Gastrocnemius medialis (tissue), 4 donors: Measurements from ENCODE around the gene SPRED2. TPM values are rescaled to one million over a fixed set of nuclear protein-coding genes. Genes with fewer than 3 reads are reported as not detected.
A peak's percentile ranks its signal among the peaks of the same experiment; 100 is the strongest.

Source experiments
- ATAC-seq, 2 donors: fragments of 150-250 bp; one replicate each; pipeline ENCODE4 v1.9.1; 2016
- DNase-seq, 2 donors: peaks; one replicate each; pipeline ENCODE4 v3.0.0-alpha.2; 2019
- H3K27ac ChIP-seq, 4 donors: fragments of 200-600 bp; sonication (generic); 1 replicate in 1 of 4; 2 replicates in 3 of 4; pipeline ENCODE4 v1.5.1; 2016 to 2018; ENCODE audit warnings: mild to moderate bottlenecking in 2 of 4, moderate library complexity in 1 of 4
- H3K27me3 ChIP-seq, 3 donors: fragments of 200-600 bp; sonication (generic) in 2 of 3; 1 replicate in 1 of 3; 2 replicates in 2 of 3; pipeline versions ENCODE4 v1.5.1 to v1.6.0; 2016 to 2019; ENCODE audit warnings: mild to moderate bottlenecking in 1 of 3, moderate library complexity in 1 of 3
- H3K36me3 ChIP-seq, 2 donors: fragments of 200-600 bp; sonication (generic) in 1 of 2; one replicate each; pipeline ENCODE4 v1.5.1; 2017 to 2018
- H3K4me1 ChIP-seq, 2 donors: fragments of 200-600 bp; sonication (generic) in 1 of 2; one replicate each; pipeline ENCODE4 v1.5.1; 2016 to 2017; ENCODE audit warnings: mild to moderate bottlenecking in 2 of 2
- H3K4me3 ChIP-seq, 4 donors: fragments of 200-600 bp; sonication (generic) in 3 of 4; 1 replicate in 1 of 4; 2 replicates in 3 of 4; pipeline ENCODE4 v1.5.1; 2016 to 2019; ENCODE audit warnings: mild to moderate bottlenecking in 2 of 4
- H3K9me3 ChIP-seq, 3 donors: fragments of 200-600 bp; sonication (generic) in 2 of 3; 1 replicate in 1 of 3; 2 replicates in 2 of 3; pipeline ENCODE4 v1.5.1; 2016 to 2019
- CTCF ChIP-seq, 5 experiments: fragments of 450-650 bp in 3 of 5; fragments of 200-600 bp in 2 of 5; sonication (generic) in 2 of 5; IDR thresholded peaks in 4 of 5; conservative IDR thresholded peaks in 1 of 5; 1 replicate in 4 of 5; 2 replicates in 1 of 5; pipeline ENCODE4 v1.5.1; 2016 to 2019; ENCODE audit warnings: antibody characterized with exemption in 5 of 5, mild to moderate bottlenecking in 3 of 5, moderate library complexity in 3 of 5
- POLR2A ChIP-seq, 2 donors: fragments of 450-650 bp; IDR thresholded peaks; one replicate each; pipeline ENCODE4 v1.6.1; 2017; ENCODE audit warnings: antibody characterized with exemption in 2 of 2, mild to moderate bottlenecking in 2 of 2, moderate library complexity in 2 of 2
- in situ Hi-C, 4 donors: fragments of 200-750 bp; cut with MboI; loops; one replicate each; pipeline versions ENCODE4 v1.15.0 to v1.8.0; 2017; ENCODE audit warnings: low sequenced_read_pairs in 4 of 4
- intact Hi-C: fragments of 100-400 bp; cut with DNase I; formaldehyde crosslinking; loops from one replicate; pipeline ENCODE4 v1.15.1; 2023; ENCODE audit warnings: low total_unique reads
- total RNA-seq, 4 donors: library from RNA; depleted of rRNA; stranded (reverse); fragments of >200 nt; gene quantifications; one replicate each; pipeline versions ENCODE4 v1.1.0 to v1.2.3, GENCODE V29; 2016

SPRED2 gene
- total RNA-seq, 4 donors from 2014 or later, result 4.1 to 12.5 (median 7.4) TPM

- no peaks in the 10 kb centered on the region for H3K27me3 ChIP-seq
- H3K36me3 ChIP-seq, result no peaks in the 10 kb centered on the region
- in situ Hi-C loops, result loop anchor here in 1 of 4 donors (10.0 kb wide), 1 partner anchor 147 kb away; no protein-coding TSS in a partner anchor
- no peak overlapping the region for H3K4me3 ChIP-seq
- ATAC-seq (no peak), DNase-seq (no peak)
- H3K9me3 ChIP-seq, result no peaks in the 10 kb centered on the region
- intact Hi-C loops, result no loop called here
- no peak for TF ChIP-seq CTCF (IDR thresholded peaks at IDR 0.05 in 4 of 5, conservative IDR thresholded peaks at IDR 0.05 in 1 of 5)
- TF ChIP-seq POLR2A (IDR thresholded peaks at IDR 0.05), result no peak
- peak overlapping the region in 1 of 4 donors; percentile 22 for H3K27ac ChIP-seq
- peaks cover 17 to 19% of the 10 kb centered on the region in 2 donors for H3K4me1 ChIP-seq
Measured at GRCh38 chr2:65421432-65421748, 11.0 kb downstream of the SPRED2 start.

- intact Hi-C loops, result no loop called here
- DNase-seq, result no peak
- Histone ChIP-seq H3K36me3 (no peaks in the 10 kb centered on the region), H3K27me3 (no peaks in the 10 kb centered on the region), H3K4me1 (peaks cover 17 to 19% of the 10 kb centered on the region in 2 donors), H3K27ac (peak overlapping the region in 1 of 4 donors; percentile 22), H3K4me3 (no peak overlapping the region), H3K9me3 (no peaks in the 10 kb centered on the region)
- peak in 1 of 2 donors; percentile 44 for ATAC-seq
- TF ChIP-seq POLR2A (IDR thresholded peaks at IDR 0.05) (no peak), CTCF (IDR thresholded peaks at IDR 0.05 in 4 of 5, conservative IDR thresholded peaks at IDR 0.05 in 1 of 5) (no peak)
- in situ Hi-C loops, result loop anchor here in 1 of 4 donors (10.0 kb wide), 1 partner anchor 146 kb away; no protein-coding TSS in a partner anchor
Measured at GRCh38 chr2:65420712-65421431, 11.5 kb downstream of the SPRED2 start.

- intact Hi-C loops, result no loop called here
Measured at GRCh38 chr2:65417509-65418085, 14.8 kb downstream of the SPRED2 start.

GRCh38 chr2:65416945-65417344, 15.5 kb downstream of the SPRED2 start:
- no peak overlapping the region for H3K4me3 ChIP-seq
- no peak for ATAC-seq
- intact Hi-C loops, result no loop called here

More at GRCh38 chr2:65417509-65418085, 14.8 kb downstream of the SPRED2 start:
- TF ChIP-seq CTCF (IDR thresholded peaks at IDR 0.05 in 4 of 5, conservative IDR thresholded peaks at IDR 0.05 in 1 of 5) (no peak), POLR2A (IDR thresholded peaks at IDR 0.05) (no peak)
- Histone ChIP-seq H3K27me3 (no peaks in the 10 kb centered on the region), H3K36me3 (no peaks in the 10 kb centered on the region), H3K4me3 (no peak overlapping the region), H3K9me3 (no peaks in the 10 kb centered on the region), H3K4me1 (peaks cover 17 to 19% of the 10 kb centered on the region in 2 donors), H3K27ac (no peak overlapping the region)
- ATAC-seq (no peak), DNase-seq (no peak)
- in situ Hi-C loops, result no loop called here

More at GRCh38 chr2:65416945-65417344, 15.5 kb downstream of the SPRED2 start:
- in situ Hi-C loops, result no loop called here
- TF ChIP-seq POLR2A (IDR thresholded peaks at IDR 0.05), result no peak
- TF ChIP-seq CTCF (IDR thresholded peaks at IDR 0.05 in 4 of 5, conservative IDR thresholded peaks at IDR 0.05 in 1 of 5), result no peak
- peaks cover 13 to 15% of the 10 kb centered on the region in 2 donors for H3K4me1 ChIP-seq
- no peaks in the 10 kb centered on the region for H3K9me3 ChIP-seq
- DNase-seq, result no peak
- H3K27ac ChIP-seq, result no peak overlapping the region
- H3K27me3 ChIP-seq, result no peaks in the 10 kb centered on the region
- no peaks in the 10 kb centered on the region for H3K36me3 ChIP-seq
